Gastrocnemius medialis (tissue), 4 donors: ENCODE data around the gene PAH. TPM values are rescaled to one million over a fixed set of nuclear protein-coding genes. Genes with fewer than 3 reads are reported as not detected.

Experiments used
- ATAC-seq, 2 donors: fragments of 150-250 bp; one replicate each; pipeline ENCODE4 v1.9.1; 2016
- DNase-seq, 2 donors: peaks; one replicate each; pipeline ENCODE4 v3.0.0-alpha.2; 2019
- H3K27ac ChIP-seq, 4 donors: fragments of 200-600 bp; sonication (generic); 1 replicate in 1 of 4; 2 replicates in 3 of 4; pipeline ENCODE4 v1.5.1; 2016 to 2018; ENCODE audit warnings: mild to moderate bottlenecking in 2 of 4, moderate library complexity in 1 of 4
- H3K27me3 ChIP-seq, 3 donors: fragments of 200-600 bp; sonication (generic) in 2 of 3; 1 replicate in 1 of 3; 2 replicates in 2 of 3; pipeline versions ENCODE4 v1.5.1 to v1.6.0; 2016 to 2019; ENCODE audit warnings: mild to moderate bottlenecking in 1 of 3, moderate library complexity in 1 of 3
- H3K36me3 ChIP-seq, 2 donors: fragments of 200-600 bp; sonication (generic) in 1 of 2; one replicate each; pipeline ENCODE4 v1.5.1; 2017 to 2018
- H3K4me1 ChIP-seq, 2 donors: fragments of 200-600 bp; sonication (generic) in 1 of 2; one replicate each; pipeline ENCODE4 v1.5.1; 2016 to 2017; ENCODE audit warnings: mild to moderate bottlenecking in 2 of 2
- H3K4me3 ChIP-seq, 4 donors: fragments of 200-600 bp; sonication (generic) in 3 of 4; 1 replicate in 1 of 4; 2 replicates in 3 of 4; pipeline ENCODE4 v1.5.1; 2016 to 2019; ENCODE audit warnings: mild to moderate bottlenecking in 2 of 4
- H3K9me3 ChIP-seq, 3 donors: fragments of 200-600 bp; sonication (generic) in 2 of 3; 1 replicate in 1 of 3; 2 replicates in 2 of 3; pipeline ENCODE4 v1.5.1; 2016 to 2019
- POLR2A ChIP-seq, 2 donors: fragments of 450-650 bp; IDR thresholded peaks; one replicate each; pipeline ENCODE4 v1.6.1; 2017; ENCODE audit warnings: antibody characterized with exemption in 2 of 2, mild to moderate bottlenecking in 2 of 2, moderate library complexity in 2 of 2
- in situ Hi-C, 4 donors: fragments of 200-750 bp; cut with MboI; loops; one replicate each; pipeline versions ENCODE4 v1.15.0 to v1.8.0; 2017; ENCODE audit warnings: low sequenced_read_pairs in 4 of 4
- intact Hi-C: fragments of 100-400 bp; cut with DNase I; formaldehyde crosslinking; loops from one replicate; pipeline ENCODE4 v1.15.1; 2023; ENCODE audit warnings: low total_unique reads
- total RNA-seq, 4 donors: library from RNA; depleted of rRNA; stranded (reverse); fragments of >200 nt; gene quantifications; one replicate each; pipeline versions ENCODE4 v1.1.0 to v1.2.3, GENCODE V29; 2016
- TF ChIP-seq, protein P1 (sequence below), 5 experiments: fragments of 450-650 bp in 3 of 5; fragments of 200-600 bp in 2 of 5; sonication (generic) in 2 of 5; IDR thresholded peaks in 4 of 5; conservative IDR thresholded peaks in 1 of 5; 1 replicate in 4 of 5; 2 replicates in 1 of 5; pipeline ENCODE4 v1.5.1; 2016 to 2019; ENCODE audit warnings: antibody characterized with exemption in 5 of 5, mild to moderate bottlenecking in 3 of 5, moderate library complexity in 3 of 5

PAH gene
- total RNA-seq, 4 donors from 2014 or later, result 1.2 to 3.6 TPM; not detected in 2

GRCh38 chr12:102821149-102821548 is 95.9 kb downstream of the PAH start:
- TF ChIP-seq, protein P1, sequence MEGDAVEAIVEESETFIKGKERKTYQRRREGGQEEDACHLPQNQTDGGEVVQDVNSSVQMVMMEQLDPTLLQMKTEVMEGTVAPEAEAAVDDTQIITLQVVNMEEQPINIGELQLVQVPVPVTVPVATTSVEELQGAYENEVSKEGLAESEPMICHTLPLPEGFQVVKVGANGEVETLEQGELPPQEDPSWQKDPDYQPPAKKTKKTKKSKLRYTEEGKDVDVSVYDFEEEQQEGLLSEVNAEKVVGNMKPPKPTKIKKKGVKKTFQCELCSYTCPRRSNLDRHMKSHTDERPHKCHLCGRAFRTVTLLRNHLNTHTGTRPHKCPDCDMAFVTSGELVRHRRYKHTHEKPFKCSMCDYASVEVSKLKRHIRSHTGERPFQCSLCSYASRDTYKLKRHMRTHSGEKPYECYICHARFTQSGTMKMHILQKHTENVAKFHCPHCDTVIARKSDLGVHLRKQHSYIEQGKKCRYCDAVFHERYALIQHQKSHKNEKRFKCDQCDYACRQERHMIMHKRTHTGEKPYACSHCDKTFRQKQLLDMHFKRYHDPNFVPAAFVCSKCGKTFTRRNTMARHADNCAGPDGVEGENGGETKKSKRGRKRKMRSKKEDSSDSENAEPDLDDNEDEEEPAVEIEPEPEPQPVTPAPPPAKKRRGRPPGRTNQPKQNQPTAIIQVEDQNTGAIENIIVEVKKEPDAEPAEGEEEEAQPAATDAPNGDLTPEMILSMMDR (IDR thresholded peaks at IDR 0.05 in 4 of 5, conservative IDR thresholded peaks at IDR 0.05 in 1 of 5), result no peak
- no peak for TF ChIP-seq POLR2A (IDR thresholded peaks at IDR 0.05)
- intact Hi-C loops (no loop called here), in situ Hi-C loops (no loop called here)
- Histone ChIP-seq H3K9me3 (no peaks in the 10 kb centered on the region), H3K27ac (no peak overlapping the region), H3K36me3 (no peaks in the 10 kb centered on the region), H3K27me3 (peaks cover 0 to 18% (median 0%) of the 10 kb centered on the region in 3 donors), H3K4me1 (no peaks in the 10 kb centered on the region), H3K4me3 (no peak overlapping the region)
- DNase-seq (no peak), ATAC-seq (no peak)

- in situ Hi-C loops, result no loop called here
Measured at GRCh38 chr12:102816816-102817434, 100.1 kb downstream of the PAH start.

GRCh38 chr12:102814691-102815367 is 102.2 kb downstream of the PAH start:
- H3K4me1 ChIP-seq, result no peaks in the 10 kb centered on the region
- no peak overlapping the region for H3K4me3 ChIP-seq
- no peak for TF ChIP-seq POLR2A (IDR thresholded peaks at IDR 0.05)
- TF ChIP-seq, protein P1 (IDR thresholded peaks at IDR 0.05 in 4 of 5, conservative IDR thresholded peaks at IDR 0.05 in 1 of 5), result no peak
- no peaks in the 10 kb centered on the region for H3K27me3 ChIP-seq
- no peak overlapping the region for H3K27ac ChIP-seq
- intact Hi-C loops, result no loop called here
- H3K9me3 ChIP-seq, result no peaks in the 10 kb centered on the region
- in situ Hi-C loops, result no loop called here
- DNase-seq, result no peak
- ATAC-seq, result peak in 1 of 2 donors; percentile 24
- H3K36me3 ChIP-seq, result no peaks in the 10 kb centered on the region

More at GRCh38 chr12:102816816-102817434, 100.1 kb downstream of the PAH start:
- Histone ChIP-seq H3K27me3 (no peaks in the 10 kb centered on the region), H3K27ac (no peak overlapping the region), H3K4me1 (no peaks in the 10 kb centered on the region), H3K36me3 (no peaks in the 10 kb centered on the region), H3K4me3 (no peak overlapping the region), H3K9me3 (no peaks in the 10 kb centered on the region)
- TF ChIP-seq, protein P1 (IDR thresholded peaks at IDR 0.05 in 4 of 5, conservative IDR thresholded peaks at IDR 0.05 in 1 of 5), result peak in 3 of 5 experiments; percentile 32 to 45 (median 37)
- TF ChIP-seq POLR2A (IDR thresholded peaks at IDR 0.05), result no peak
- intact Hi-C loops, result no loop called here
- DNase-seq (no peak), ATAC-seq (peak in 1 of 2 donors; percentile 58)

DNA sequence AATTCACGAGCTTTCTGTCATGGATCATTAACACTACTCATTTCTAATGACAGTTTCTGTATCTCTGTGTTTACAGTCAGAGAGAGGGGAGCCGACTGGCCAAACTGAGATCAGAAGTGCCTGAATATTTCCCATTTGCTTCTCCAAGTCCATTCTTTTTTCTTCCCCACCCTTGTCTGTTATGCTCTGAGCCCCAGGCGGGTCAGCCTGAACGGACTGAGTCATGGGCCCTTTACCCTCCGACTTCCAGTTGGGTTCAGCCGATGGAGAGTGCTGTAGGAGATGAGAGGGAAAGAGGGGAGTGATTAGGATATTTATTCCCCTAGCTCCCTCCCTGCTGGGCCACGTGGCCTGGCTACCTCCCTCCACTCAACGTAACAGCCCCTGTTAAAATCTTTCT is 104.7 kb downstream of the PAH start:
- ATAC-seq (no peak), DNase-seq (no peak)
- Histone ChIP-seq H3K9me3 (no peaks in the 10 kb centered on the region), H3K36me3 (no peaks in the 10 kb centered on the region), H3K4me1 (no peaks in the 10 kb centered on the region), H3K27ac (no peak overlapping the region), H3K4me3 (no peak overlapping the region), H3K27me3 (no peaks in the 10 kb centered on the region)
- TF ChIP-seq, protein P1 (IDR thresholded peaks at IDR 0.05 in 4 of 5, conservative IDR thresholded peaks at IDR 0.05 in 1 of 5), result no peak
- no peak for TF ChIP-seq POLR2A (IDR thresholded peaks at IDR 0.05)
- in situ Hi-C loops, result no loop called here
- intact Hi-C loops, result no loop called here
